ENCODE measurements around the gene SAMD3. TPM values are rescaled to one million over a fixed set of nuclear protein-coding genes. Genes with fewer than 3 reads are reported as not detected.

The SAMD3 gene
- total and polyA plus RNA-seq, 2 of the 8 experiments (the other 6 are each of a cell fraction or from before 2014, with no cell fraction given): 1.8 to 1.9 TPM

Other genes starting within 250 kb of the SAMD3 start
- gene L3MBTL3, start 204.4 kb downstream of the SAMD3 start, total RNA-seq (2021; fragmentation: NEBNext Ultra II Directional; extraction: Animal tissue kit (Norgen Biotek cat#: 25700)): 15.8 and 17.2 TPM in 2 replicates
- gene L3MBTL3, start 204.4 kb downstream of the SAMD3 start, polyA plus RNA-seq (2011; rRNA removed): 3.7 and 3.9 TPM in 2 replicates
- 12.9 and 13.9 TPM in 2 replicates for gene TMEM200A, start 143.1 kb upstream of the SAMD3 start, total RNA-seq (2021; fragmentation: NEBNext Ultra II Directional; extraction: Animal tissue kit (Norgen Biotek cat#: 25700))
- gene TMEM200A, start 143.1 kb upstream of the SAMD3 start, polyA plus RNA-seq (2011; rRNA removed): 3.8 and 6.2 TPM in 2 replicates

Data from H1 (cell line).